OCI-LY3 (cell line): Measurements from ENCODE around the gene ZNF232.
"Not testable (repeated sequence)": the region's sequence is repeated elsewhere in the genome, so short reads cannot be mapped to it uniquely, and the experiment has no call there.

ENCODE experiments used
- CTCF ChIP-seq: fragments of 200-600, 300-600 bp; sonication (generic); IDR thresholded peaks from 2 replicates; pipeline ENCODE4 v1.5.1; 2014; ENCODE audit warnings: antibody characterized with exemption, low read length, low read depth
- EZH2phosphoT487 ChIP-seq: fragments of 200-600 bp; shearing (Covaris generic); IDR thresholded peaks from 2 replicates; pipeline ENCODE4 v1.6.1; 2018; ENCODE audit warnings: antibody characterized with exemption, mixed run types, low read depth

DNA sequence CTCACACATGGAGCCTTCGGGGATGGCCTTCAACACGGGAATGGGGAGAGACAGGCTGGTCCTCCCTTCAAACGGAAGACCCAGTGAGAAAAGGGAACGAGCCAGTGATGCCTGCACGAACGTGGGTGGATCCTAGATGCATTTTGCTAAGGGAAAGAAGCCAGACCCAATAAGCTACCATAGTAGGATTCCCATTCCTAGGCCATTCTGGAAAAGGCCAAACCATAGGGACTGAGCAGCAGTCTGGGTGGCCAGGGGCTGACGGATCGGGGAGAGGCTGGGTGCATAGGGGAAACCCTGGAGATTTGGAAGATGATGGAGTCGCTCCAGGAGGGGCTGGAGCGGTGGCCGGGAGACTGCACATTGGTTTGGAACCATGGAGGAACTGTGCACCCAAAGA, 22.9 kb upstream of the ZNF232 start:
- not testable (repeated sequence) for TF ChIP-seq CTCF, EZH2phosphoT487
